HG02840 (cell line): ENCODE data around the gene MSN.

Source experiments
- ATAC-seq: cut with Tn5 transposase; IDR thresholded peaks from one replicate; pipeline ENCODE4 v1.9.1; 2021; ENCODE audit warnings: mild to moderate bottlenecking, moderate library complexity, moderate number of reproducible peaks; ENCODE audit not compliant: unreplicated experiment, low FRiP score

MSN gene

GRCh38 chrX:65781845-65782244, 114.4 kb downstream of the MSN start:
- no peak for ATAC-seq

GRCh38 chrX:65783746-65784145, 116.3 kb downstream of the MSN start:
- no peak for ATAC-seq
